Uterus (tissue), 2 donors: ENCODE results near the gene ZNF256.

Source experiments
- CTCF ChIP-seq, 4 experiments: fragments of 200-600 bp in 2 of 4; fragments of 450-650 bp in 2 of 4; sonication (generic) in 2 of 4; IDR thresholded peaks; one replicate each; pipeline ENCODE4 v1.5.1; 2016 to 2019; ENCODE audit warnings: antibody characterized with exemption in 4 of 4, mild to moderate bottlenecking in 2 of 4, moderate library complexity in 1 of 4
- POLR2A ChIP-seq, 2 donors: fragments of 450-650 bp; IDR thresholded peaks; one replicate each; pipeline ENCODE4 v1.6.1; 2016; ENCODE audit warnings: antibody characterized with exemption in 2 of 2, mild to moderate bottlenecking in 1 of 2, moderate library complexity in 1 of 2

GRCh38 chr19:57978586-57979289, 31.2 kb upstream of the ZNF256 start:
- TF ChIP-seq CTCF (IDR thresholded peaks at IDR 0.05) (no peak), POLR2A (IDR thresholded peaks at IDR 0.05) (no peak)
